Hematopoietic multipotent progenitor cell treated with erythropoietin and hydrocortisone succinate and interleukin-3 and kit ligand, for 4 days (in vitro differentiated cells): ENCODE data around the gene NUBPL.

Source experiments
- DNase-seq: peaks from one replicate; pipeline ENCODE4 v3.0.0-alpha.2; 2015

Gene NUBPL

DNA sequence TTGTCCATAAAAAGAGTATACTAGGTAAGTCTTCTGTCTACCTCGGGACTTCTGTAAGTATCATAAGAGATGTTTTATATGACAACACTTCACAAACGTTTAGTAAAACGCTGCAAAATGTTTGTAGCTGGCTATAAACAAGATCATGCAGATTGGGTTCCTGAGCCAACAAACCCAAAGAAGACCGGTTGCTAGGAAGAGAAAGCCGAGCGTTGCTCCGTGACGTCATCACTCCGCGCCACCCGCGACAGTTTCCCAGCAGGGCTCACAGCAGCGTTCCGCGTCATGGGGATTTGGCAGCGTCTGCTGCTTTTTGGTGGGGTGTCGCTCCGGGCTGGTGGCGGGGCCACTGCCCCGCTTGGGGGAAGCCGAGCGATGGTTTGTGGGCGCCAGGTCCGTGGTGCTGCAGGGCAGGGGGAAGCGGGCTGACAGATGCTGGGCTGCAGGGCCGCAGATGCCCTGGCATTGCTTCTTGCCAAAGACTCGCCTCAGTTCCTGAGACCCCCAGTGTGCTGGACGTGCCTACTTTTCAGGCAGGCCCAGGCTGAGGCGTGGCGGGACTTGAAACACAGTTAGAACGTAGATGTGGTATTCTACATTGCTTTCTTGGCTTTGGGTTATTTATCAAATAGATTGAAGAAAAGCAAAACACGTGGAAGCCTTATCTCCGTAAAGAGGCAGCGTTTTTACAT lies at the start of gene NUBPL:
NUBPL (plus strand) TSS at position 250 of the 692 bp plus-strand sequence; CDS start at position 286, 36 bp downstream.
- peak; percentile 98 for DNase-seq

GRCh38 chr14:31527087-31527486 lies 34.1 kb upstream of the NUBPL start:
- no peak for DNase-seq

DNA sequence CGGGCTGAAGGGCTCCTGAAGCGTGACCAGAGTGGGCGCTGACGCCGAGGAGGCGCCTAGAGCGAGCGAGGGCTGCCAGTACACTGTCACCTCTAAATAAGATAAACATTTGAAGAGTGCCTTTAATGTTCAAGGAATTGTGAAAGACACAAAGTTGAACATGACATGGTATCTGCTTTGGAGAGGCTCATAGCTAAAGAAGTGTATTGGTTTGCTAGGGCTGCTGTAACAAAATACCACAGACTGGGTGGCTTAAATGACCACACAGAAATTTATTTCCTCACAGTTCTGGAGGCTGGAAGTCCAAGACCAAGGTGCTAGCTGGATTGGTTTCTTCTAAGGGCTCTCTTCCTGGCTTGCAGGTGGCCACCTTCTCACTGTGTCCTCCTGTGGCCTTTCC lies 33.7 kb upstream of the NUBPL start:
- DNase-seq = no peak

DNA sequence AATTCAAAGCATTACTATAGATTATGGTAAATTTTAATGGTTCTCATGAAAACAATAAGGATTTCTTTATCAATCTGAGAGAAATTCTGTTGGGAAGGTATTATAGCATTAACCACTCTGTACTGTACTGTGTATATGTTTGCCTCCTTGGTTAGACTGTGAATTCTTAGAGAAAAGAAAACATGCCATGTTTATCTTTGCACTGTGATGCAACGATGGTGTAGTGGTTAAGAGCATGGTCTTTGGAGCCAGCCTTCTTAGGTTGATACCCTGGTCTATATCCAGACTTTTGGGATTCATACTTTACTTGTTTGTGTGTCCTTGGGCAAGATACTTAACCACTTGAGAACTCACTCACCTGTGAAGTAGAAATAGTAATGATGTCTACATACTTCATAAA lies 32.2 kb upstream of the NUBPL start:
- DNase-seq = no peak

- DNase-seq = no peak
Observed at GRCh38 chr14:31530136-31530535, 31.1 kb upstream of the NUBPL start.

DNA sequence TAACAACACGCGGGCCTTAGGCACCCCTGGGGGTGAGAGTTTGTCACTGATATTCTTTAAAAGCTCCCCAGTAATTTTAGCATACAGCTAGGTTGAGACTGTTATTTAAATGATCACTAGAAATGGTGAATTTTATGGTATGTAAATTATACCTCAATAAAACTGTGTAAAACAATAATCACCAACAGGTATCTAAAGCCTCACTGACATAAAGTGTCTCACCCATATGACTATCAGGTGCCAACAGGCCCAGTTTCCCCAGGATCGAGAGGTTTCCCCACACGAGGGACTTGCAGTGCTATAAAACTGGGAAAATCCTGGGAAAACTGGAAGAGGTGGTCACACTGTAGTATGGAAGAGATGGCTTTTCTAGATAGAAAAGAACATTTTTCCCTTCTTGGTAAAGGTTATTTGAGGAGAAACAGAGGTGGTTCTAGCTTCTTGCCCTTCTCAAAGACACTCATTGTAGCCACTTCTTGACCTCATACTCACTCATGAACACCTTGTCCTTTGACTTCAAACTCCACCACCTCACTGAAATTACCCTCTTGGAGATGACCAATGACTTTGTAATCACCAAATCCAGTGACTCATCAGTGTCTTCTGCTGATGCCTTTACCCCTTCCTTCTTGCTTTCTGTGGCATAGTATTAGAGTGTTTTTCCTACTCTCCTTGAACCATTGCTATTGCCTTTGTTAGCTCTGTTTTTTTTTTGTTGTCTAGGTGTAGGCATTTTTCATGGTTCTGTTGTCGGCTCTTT lies 24.8 kb upstream of the NUBPL start:
- DNase-seq = no peak

GRCh38 chr14:31541702-31542101 lies 19.5 kb upstream of the NUBPL start:
- DNase-seq = peak; percentile 62

- DNase-seq = peak; percentile 27
Observed at GRCh38 chr14:31543969-31544799, 17.0 kb upstream of the NUBPL start.

GRCh38 chr14:31544816-31545215 lies 16.4 kb upstream of the NUBPL start:
- no peak for DNase-seq

- DNase-seq = no peak
Observed at GRCh38 chr14:31545328-31545727, 15.9 kb upstream of the NUBPL start.

GRCh38 chr14:31549817-31550216 lies 11.4 kb upstream of the NUBPL start:
- no peak for DNase-seq

- DNase-seq = no peak
Observed at GRCh38 chr14:31550589-31550988, 10.6 kb upstream of the NUBPL start.

DNA sequence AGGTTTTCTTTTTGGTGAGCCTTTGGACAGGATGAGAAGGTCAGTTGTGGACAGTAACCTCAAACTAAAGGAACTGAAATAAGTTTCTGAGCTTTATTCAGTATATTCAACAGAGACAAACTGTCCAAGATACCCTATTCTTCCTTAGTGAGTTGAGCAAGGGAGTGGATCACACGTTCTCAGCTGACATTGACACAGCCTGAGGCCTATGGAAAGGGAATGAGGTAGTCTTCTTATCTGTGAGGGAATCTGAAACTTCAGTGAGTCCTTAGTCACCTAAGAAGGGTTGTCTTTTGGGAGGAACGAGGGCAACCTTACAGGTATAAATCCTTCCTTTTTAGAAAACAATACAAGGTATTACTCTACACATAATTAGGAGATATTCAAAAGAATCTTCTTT lies 5.0 kb upstream of the NUBPL start:
- DNase-seq = no peak

- DNase-seq = no peak
Observed at GRCh38 chr14:31559939-31560338, 1.3 kb upstream of the NUBPL start.

DNA sequence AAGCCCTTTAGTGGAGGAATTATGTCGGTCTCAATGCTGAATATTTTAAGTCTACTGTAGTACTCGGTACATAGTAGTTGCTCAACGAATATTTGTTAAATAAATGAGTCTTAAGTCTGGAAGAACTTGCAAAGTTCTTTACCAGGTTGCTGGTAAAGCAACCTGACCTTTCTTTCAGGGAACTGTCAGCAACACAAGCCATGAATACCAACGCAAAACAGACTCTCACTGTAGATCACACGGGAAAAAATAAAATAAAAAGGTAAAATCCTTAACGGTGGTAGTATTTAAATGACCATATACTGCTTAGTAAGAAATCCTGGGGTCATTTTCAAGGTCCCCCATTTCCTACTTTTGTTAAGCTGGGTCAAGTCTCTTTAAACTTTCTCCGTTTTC lies 447 bp upstream of the NUBPL start:
- no peak for DNase-seq

GRCh38 chr14:31564194-31564593 lies 3.0 kb downstream of the NUBPL start:
- no peak for DNase-seq

- DNase-seq = no peak
Observed at GRCh38 chr14:31566456-31566855, 5.3 kb downstream of the NUBPL start.

DNA sequence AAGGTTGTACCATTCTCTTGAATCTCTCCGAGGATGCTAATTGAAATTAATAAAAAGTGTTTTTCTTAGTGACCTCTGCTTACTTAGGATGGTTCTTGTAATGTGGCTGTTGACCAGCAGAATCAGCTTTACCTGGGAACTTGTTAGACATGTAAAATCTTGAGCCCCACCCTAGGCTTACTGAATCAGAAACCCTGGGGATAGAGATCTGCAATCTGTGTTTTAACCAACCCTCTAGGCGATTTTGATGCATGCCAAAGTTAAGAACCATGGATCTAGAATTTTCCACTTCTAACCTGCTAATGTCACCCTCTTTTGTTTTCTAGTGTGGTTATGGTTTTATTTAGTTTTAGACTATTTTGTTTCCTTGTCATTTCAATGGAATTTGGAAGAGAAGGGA lies 6.5 kb downstream of the NUBPL start:
- no peak for DNase-seq

DNA sequence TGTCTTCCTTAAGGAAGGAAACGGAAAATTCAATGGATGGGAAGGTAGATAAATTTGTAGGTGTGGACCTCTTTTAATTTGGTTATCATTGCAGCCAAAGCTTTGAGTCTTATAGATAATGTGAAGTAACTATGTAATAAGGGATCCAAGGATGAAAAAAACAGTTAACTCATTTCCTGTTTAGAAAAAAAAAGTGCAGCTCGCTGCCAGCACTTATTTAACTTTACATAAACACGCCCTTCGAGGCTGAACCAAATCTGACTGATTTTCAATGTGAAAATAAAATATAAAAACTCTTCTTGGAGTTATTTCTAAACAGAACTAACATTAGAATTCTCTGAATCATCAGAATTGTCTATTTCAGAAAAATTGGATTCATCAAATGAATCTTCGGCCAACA lies 7.0 kb downstream of the NUBPL start:
- peak; percentile 57 for DNase-seq

GRCh38 chr14:31568671-31569070 lies 7.5 kb downstream of the NUBPL start:
- DNase-seq = peak; percentile 45

GRCh38 chr14:31572955-31573354 lies 11.8 kb downstream of the NUBPL start:
- no peak for DNase-seq

GRCh38 chr14:31576949-31577348 lies 15.7 kb downstream of the NUBPL start:
- no peak for DNase-seq

GRCh38 chr14:31578266-31578665 lies 17.1 kb downstream of the NUBPL start:
- DNase-seq = no peak
